ENCODE results near the gene LRRN3.

The LRRN3 gene

DNA sequence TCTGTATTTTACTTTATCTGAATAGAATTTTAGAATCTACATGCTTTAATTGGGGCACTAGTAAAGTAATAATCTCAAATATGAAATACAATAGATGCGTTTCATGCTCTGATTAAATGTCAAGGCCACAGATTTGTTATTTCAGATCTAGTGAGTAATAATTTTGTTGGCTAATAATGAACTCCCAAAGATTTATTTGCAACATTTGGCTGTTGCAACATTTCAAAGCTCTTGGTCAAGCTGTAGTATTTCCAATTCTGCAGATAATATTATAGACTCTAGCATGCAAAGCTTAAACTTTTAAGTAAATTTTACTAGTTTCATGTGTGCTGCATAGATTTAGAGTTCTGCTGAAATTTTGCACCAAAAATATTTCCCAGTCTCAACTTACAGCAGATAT is 16.7 kb downstream of the LRRN3 start:
- DNase-seq: no peak

DNA sequence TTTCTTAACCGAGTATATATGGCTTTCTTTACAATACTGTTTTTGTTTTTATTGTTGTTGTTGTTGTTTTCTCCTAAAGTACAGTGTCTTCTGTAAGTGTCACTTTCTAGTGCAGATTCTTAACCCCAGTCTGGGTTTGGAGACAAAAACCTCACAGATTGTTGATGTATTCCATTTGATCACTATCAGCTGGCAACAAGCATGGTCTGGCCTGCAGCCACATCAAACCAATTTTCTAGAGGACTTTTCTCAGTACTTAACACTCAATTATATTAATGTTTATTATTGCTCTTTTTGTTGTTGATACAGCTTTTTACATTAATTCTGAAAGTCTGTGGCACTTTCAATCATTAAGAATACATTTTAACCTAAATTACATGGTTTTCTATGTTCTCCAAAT is 17.1 kb downstream of the LRRN3 start:
- no peak for DNase-seq

DNA sequence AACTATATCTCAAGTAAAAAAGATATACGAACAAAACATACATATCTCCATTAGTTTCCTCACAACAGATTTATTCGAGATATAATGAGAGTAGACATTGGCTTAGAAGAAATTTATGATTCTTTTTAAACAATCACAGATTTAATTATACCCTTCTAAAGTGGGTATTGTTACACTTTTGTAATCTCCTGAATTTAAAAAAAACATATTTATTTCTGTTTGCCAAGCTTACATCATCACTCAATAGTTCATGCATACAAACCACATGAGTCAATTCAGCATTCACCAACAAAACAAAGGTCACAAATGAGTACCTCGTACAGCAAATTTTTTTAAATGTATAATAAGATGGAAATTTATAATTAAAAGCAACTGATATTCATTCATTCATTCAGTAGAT is 17.6 kb downstream of the LRRN3 start:
- DNase-seq: no peak

DNA sequence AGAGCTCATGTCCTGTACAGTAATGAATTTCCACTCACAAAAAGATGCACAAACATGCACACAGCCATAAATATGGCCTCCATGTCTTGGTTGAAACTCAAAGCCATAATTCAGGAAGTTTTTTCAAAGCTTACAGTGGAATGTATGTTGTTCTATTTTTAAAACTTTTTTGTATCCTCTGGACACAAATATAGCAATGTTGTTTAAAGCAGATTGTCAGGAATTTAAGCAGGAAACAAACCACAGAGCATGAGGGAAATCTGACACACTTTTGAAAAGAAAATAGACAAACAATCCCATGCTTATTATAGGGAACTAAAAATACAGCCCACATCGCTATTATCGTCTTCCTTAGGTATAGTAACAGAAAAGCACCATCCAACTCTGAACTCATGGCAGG is 21.5 kb downstream of the LRRN3 start:
- DNase-seq: no peak

DNA sequence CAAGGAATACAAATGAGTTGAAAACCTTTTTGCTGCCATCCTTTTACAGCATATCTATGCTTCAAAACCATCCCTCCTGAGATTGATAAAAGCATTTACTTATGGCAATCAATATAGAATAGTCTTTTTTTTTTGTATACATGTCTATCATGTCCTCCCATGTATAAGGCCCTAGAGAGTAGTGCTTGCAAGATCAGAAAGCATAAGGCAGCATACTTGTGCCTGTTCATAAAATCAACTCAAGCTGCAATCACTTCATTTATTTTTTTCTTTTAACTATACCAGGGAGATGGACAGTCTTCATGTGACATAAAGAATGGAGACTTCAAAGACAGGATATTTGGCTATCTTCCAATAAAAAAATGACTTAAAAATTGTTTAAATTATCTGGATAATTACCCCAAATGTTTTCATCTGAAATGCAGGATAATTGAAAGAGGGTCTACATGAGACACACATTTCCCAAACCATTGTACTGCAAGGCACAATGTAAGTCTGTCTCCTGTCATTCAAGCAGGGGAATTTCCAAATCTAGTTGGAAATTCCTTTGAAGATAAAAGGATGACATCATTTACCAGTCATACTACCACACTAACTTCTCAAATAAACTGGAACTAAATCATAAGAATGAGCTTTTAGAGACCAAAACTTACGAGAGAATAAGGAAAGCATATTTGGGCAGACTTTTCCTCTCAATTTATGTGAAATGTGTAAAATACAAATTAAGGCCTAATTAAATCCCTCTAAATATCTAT is 22.5 kb downstream of the LRRN3 start:
- DNase-seq: no peak

DNA sequence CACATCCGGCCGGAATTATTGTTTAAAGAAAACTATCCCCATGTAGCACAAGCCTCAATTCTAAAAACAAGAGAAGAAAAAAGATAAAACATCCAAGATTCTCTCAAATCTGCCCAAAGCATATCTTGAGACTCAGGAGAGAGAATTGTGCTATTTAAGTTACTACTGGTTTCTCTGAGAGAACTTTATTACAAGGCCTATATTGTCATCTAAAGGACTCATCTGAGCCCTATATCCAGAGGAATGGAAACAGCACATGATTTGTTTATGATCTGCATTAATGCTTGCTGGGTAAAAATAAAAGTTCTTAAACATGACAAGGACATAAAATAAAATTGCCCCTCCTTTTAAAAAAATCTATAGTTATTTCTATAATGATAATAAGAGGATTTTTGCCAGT is 25.0 kb downstream of the LRRN3 start:
- no peak for DNase-seq

DNA sequence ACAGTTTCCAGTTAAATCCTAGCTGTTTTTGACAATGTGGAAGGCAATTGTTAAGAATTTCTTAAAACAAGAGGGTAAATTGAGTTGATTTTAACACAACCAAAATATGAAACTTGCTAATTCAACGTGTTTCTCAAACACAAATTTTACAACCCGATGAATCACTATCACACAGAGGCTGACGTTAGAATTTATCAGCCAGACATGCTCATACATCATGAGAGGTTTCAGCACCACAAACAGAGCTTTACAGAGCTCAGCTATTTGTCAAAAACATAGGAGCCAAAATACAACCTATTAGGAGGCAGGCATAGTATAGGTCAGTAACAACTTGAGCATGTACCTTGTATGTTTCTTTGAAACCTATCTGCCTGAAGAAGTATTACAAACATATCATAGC is 36.1 kb downstream of the LRRN3 start:
- DNase-seq: no peak

DNA sequence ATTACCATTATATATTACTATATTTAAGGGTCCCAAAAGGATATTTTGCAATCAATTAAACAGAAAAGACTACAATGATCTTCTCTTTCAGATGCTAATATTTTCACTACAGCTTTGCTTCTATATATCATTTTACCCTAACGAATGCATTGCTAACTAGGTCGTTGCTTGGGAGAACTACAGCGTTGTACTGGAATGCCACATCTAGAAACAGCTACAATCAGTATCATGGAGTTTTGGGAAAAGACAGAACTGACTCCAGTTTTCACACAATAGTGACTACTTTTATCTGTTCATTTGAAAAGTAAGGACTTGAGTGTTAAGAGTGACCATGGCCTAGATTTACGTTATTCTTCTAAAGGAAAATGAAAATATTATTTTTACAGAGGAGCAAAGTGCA is 38.5 kb downstream of the LRRN3 start:
- DNase-seq: no peak

DNA sequence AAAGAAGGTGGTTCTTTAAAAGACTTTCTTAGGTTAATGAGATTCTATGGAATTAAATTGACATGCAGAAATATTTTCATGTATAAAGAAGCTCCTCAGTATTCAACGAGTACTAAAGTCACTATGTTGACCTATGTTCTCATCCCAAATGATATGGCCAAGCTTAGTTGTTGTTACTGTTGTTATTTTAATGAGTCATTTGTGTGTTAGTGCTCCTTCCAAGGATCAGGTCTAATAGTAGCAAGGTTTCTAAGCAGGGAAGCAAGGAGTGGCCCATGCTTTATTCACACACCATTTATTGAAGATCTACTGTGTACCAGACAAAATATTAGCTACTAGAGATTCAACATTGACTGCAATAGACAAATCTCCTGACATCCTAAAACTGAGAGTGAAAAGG is 41.9 kb downstream of the LRRN3 start:
- DNase-seq: no peak

DNA sequence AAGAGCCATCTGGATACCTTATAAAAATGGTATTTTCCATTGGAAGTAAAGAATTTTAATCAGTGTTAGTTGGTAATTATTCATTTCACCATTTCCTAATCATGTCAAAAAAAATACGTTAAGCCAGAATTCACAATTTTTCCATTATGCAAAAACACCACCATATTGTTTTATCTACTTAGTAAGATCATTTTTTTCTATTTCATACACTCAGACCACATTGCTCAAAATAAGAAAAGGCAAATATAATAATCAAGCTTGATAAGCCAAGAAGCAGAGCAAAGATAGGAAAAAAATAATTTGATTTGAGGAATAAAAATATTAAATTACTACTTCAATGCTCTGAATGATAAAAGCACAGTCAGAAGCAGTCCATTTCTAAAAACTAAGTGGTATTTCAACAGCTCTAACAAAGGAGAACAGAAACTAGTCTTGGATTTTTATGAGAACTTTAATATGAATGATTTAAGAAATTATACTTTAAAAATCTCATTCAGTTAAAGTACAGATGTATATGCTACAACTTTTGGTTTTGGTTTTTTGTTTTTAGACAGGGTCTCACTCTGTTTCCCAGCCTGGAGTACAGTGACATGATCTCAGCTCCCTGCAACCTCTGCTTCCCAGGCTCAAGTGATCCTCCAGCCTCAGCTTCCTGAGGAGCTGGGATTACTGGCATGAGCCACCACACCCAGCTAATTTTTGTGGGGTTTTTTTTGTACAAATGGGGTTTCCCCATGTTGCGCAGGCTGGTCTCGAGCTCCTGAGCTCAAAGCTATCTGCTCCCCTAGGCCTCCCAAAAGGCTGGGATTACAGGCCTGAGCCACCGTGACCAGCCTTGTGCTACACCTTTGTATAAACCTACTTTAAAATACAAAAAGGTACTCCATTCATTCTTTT is 46.6 kb downstream of the LRRN3 start:
- peak; percentile 2 to 3 for DNase-seq

DNA sequence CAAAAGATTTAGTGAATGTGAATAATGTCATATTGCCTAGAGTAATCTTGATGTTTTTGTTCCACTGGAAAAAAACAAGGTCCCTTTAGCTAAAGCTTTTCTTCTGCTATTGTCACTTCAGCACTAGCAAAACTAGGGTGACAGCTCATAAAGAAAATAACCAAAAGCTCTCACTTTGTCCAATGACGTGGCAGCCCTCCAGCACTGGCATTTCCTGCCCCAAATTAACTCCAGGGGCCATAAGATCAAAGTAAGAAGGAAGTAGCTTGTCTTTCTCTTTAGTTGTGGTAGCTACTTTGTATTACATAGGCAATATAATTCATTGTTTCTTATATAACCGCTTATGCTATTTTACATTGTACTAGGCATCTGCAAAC is 47.3 kb downstream of the LRRN3 start:
- peak; percentile 47 to 52 for DNase-seq

DNA sequence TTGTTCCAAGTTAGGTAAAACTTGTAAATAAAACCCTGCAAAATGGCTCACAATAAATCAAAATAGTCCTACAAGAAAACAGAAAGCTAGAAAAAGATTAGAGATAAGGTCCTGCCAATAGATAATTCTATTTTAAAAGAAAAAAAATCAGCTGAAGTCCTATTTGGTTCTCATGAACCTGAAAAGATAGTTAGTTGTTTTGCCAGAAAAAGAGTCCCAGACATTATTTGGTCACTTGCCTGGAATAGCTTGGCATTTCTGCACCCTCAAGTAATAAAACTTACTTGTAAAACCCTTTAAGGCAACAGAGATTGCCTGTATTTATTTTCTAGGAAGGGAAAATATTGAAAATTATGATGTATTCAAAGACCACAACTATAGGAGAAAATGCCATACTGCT is 47.7 kb downstream of the LRRN3 start:
- no peak for DNase-seq

DNA sequence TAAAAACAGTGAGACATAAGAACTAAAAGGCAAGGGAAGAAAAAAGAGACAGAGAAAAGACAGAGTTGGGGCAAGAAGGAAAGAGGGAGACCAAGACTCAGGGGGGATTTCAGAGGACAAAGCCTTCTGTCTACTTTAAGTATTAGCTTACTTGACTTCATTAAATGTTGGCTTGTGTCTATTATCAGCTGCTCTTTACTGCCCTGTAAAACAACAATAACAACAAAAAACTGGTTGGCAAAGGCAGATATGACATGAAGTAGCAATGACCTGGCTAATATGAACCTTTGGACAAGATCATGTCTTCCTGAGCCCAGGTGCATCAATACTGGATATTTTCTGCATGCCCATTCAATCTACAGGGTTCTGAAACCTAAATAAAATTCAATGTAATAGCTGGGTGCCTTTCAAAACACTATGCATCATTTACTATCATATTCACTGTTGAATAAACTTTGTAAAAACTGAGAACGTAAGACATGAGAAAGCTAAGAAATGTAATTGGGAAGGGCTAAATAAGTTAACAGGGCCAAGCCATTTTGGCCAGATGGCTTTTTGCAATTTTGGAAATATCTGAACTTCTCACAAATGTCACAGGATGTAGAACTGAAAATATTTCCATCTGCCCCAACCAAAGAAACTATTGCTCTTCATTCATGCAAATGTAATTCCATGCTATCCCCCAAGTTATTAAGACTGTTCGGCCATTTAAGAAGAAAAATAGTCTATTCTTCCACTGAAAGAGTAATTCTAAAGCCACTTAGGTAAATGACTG is 49.4 kb downstream of the LRRN3 start:
- DNase-seq: no peak

DNA sequence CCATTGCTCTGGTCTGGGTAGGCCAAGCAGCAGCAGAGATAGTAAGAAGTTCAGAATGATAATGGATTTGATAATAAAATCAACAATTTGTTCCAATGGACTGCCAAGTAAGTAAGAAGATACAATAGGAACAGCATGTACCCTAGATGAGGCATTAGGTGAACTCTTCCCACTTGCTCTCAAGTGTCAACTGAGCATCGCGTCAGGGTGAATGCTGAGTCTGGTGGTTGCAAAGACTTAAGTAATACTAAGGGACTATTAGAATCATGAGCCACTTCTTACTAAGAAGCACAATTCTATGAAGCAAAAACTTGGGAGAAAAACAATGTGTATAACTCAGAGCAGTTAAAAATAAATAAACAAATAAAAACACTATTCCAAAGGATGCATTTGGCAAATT is 54.5 kb downstream of the LRRN3 start:
- DNase-seq: no peak

DNA sequence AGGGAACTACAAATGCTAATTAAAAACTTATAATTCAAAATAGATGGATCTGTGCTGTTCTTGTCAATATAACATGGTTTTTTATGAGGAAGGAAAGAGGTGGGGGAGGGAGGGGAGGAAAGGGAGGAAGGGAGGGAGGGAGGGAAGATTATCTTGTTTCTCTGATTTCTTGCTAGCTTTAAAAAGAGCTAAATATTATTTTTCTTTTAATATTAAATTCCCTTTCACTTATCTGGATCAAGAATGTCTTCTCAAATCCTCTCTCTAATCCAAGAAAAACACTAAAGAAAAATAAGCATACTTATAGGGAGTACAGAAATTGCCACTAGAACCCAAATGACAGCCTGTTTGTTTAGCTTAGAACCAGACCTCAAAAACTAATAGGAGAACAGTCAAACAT is 55.2 kb downstream of the LRRN3 start:
- DNase-seq: no peak

DNA sequence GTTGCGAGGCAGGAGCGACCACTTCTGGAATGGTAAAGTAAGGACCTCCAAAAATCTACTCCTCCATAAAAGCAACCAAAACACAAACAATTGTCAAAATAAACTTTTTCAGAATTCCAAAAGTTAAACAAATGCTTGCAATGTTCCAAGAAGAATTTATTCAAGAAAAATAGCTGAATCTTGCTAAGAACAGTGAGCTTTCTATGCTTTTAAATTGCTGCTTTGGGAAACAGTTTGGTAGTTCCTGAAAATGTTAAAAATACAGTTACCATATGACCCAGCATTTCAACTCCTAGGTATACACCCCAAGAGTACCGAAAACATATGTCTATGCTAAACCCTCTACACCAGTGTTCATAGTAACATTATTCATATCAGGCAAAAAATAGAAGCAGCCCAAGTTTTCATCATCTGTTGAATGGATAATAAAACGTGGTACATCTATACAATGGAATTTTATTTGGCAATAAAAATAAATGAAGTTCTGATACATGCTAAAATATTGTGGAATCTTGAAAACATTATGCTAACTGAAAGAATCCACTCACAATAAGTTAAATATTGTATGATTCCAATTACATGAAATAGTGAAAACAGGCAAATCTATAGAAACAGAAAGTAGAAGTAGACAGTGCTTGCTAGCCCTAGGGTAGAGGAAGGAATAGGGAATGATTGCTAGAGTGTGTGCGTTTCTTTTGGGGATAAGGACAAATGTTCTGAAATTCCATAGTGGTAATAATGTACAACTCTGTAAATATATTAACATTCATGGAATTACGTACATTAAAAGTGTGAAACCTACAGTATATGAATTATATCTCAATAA is 57.0 kb downstream of the LRRN3 start:
- no peak for DNase-seq

DNA sequence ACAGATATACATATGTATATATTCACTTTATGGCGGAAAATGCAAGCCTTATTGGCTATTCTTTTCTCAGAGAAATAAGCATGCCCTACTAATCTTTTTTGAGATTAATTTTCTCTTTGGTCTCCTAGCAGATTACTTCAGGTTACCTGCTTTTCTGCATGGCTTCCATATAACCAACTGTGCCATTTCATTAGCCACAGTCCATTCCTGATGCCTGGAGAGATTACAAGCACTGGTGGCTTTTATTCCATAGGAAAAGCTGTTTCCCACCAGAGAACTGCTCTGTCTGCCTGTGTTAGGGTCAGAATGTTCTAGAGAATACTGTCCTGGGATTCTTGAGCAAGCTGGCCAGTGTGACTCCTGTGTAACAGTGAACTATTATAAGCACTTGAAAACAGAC is 59.8 kb downstream of the LRRN3 start:
- DNase-seq: no peak

DNA sequence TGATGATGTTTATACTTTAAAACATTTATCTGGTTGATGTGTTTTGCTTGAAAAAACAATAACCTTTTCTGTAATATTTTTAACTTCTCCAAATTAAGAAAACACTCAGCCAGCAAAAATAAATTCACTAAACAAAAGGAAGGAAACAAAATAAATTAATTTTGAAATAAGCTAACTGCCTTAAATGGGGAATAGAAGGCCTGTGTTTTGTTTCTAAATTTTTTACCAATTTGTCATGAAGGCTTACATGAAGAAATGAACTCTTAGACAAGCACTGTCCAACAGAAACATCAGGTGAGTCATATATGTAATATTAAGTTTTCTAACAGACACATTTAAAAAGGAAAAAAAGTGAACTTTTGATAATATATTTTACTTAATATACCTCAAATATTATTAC is 68.5 kb downstream of the LRRN3 start:
- DNase-seq: no peak

DNA sequence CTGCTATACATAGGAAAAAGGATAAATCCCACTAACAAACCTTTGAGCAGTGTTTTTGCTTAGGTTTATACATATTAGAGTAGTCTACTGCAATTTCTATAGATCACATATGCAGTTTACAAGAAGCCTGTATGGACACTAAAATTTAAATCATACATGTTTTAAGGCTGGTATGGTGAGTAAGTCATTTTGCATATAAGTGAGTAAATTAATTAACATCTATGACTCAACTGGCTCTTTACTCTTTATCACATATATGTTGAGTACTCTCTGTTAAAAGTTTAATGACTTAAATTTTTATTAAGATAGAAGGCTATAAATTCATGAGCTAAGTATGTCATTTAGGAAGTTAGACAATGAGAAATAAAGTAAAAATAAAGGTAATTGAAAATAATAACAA is 69.4 kb downstream of the LRRN3 start:
- DNase-seq: no peak

DNA sequence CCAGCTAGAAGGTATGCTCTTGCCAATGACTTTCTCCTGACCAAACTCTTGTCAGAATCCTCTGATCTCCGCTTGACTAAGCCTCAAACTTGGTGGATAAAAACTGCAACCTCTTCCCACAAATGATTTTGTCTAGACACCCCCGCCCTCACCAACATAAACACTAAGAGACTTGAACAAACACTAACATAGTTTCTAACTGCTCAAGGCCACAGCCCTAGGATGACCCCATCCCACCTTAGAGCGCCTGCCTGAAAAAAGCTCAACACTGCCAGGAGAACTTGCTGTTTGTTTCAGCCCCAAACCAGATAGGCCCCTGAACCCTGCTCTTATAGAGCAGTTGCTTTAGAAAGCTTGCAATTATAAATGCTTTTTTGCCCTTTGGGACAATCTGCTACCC is 71.8 kb downstream of the LRRN3 start:
- DNase-seq: no peak

DNA sequence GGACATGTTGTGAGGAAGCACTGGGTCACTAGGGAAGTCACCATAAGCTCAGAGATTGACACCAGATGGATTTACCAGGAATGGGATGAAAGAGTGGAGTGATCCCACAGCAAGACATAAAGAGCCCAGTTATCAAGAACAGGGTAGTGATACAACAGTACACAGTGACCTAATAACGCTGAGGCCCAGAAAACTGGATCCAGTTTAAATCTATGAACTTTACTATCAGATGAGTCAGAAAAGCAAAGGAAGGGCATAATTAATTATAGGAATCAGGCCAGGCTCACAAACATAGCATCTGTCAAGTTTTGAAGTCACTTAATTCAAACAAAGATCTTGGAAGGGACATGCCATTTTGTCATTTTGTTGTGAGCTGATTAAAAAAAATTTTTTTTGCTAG is 73.5 kb downstream of the LRRN3 start:
- DNase-seq: no peak

DNA sequence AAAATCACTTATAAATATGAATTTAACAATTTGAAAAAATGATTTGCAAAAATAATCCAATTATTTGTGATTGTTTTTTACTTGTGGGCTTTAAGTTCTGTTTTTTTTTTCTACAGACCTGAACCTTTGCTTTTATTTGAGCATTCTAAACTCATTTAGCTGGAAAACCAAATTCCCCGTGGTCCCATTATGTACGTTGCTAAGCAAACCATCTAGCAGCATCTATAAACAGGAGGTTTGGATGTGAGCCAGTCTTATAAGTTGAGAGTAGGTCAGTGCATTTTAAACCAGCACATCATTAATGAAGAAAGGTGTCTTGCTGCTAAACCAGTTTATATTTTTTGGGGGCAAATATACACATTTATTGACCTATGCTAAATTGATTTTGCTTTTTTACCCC is 77.3 kb downstream of the LRRN3 start:
- DNase-seq: no peak

Measured in activated CD4-positive, alpha-beta T cell treated with anti-CD3 and anti-CD28 coated beads for 4 hours (primary cell).